ENCODE data around the gene IRAK2.
"Not testable (repeated sequence)": the region's sequence is repeated elsewhere in the genome, so short reads cannot be mapped to it uniquely, and the experiment has no call there.

Gene IRAK2

GRCh38 chr3:10160346-10160745 lies 4.4 kb upstream of the IRAK2 start:
- DNase-seq (ENCODE audit: low read depth) = no peak
- no peak for TF ChIP-seq CTCF (IDR thresholded peaks at IDR 0.05; ENCODE audit: low read depth, low read length, missing control alignments)
- no peak overlapping the region for H3K4me3 ChIP-seq (ENCODE audit: low read depth, low read length)

GRCh38 chr3:10160925-10161324 lies 3.8 kb upstream of the IRAK2 start:
- H3K4me3 ChIP-seq (ENCODE audit: low read depth, low read length) = no peak overlapping the region
- DNase-seq (ENCODE audit: low read depth) = no peak
- no peak for TF ChIP-seq CTCF (IDR thresholded peaks at IDR 0.05; ENCODE audit: low read depth, low read length, missing control alignments)

- TF ChIP-seq CTCF (IDR thresholded peaks at IDR 0.05; ENCODE audit: low read depth, low read length, missing control alignments) = no peak
- H3K4me3 ChIP-seq (ENCODE audit: low read depth, low read length) = no peak overlapping the region
- no peak for DNase-seq (ENCODE audit: low read depth)
Observed at GRCh38 chr3:10162185-10162584, 2.5 kb upstream of the IRAK2 start.

GRCh38 chr3:10164201-10164545 lies 546 bp upstream of the IRAK2 start:
- peak overlapping the region; percentile 90; the same call in 1 of the 2 replicates for H3K4me3 ChIP-seq (ENCODE audit: low read depth, low read length)
- not testable (repeated sequence) for DNase-seq (ENCODE audit: low read depth)

- no peak for DNase-seq (ENCODE audit: low read depth)
- H3K4me3 ChIP-seq (ENCODE audit: low read depth, low read length) = no peak overlapping the region
- no peak for TF ChIP-seq CTCF (IDR thresholded peaks at IDR 0.05; ENCODE audit: low read depth, low read length, missing control alignments)
Observed at GRCh38 chr3:10166213-10166604, 1.5 kb downstream of the IRAK2 start.

GRCh38 chr3:10169000-10169496 lies 4.3 kb downstream of the IRAK2 start:
- H3K4me3 ChIP-seq (ENCODE audit: low read depth, low read length) = no peak overlapping the region
- TF ChIP-seq CTCF (IDR thresholded peaks at IDR 0.05; ENCODE audit: low read depth, low read length, missing control alignments) = no peak
- DNase-seq (ENCODE audit: low read depth) = no peak

- no peak for TF ChIP-seq CTCF (IDR thresholded peaks at IDR 0.05; ENCODE audit: low read depth, low read length, missing control alignments)
- H3K4me3 ChIP-seq (ENCODE audit: low read depth, low read length) = no peak overlapping the region
- no peak for DNase-seq (ENCODE audit: low read depth)
Observed at GRCh38 chr3:10170915-10171478, 6.3 kb downstream of the IRAK2 start.

All from GM12864 (cell line).